Measurements from ENCODE around the gene SETD6. TPM values are rescaled to one million over a fixed set of nuclear protein-coding genes. Genes with fewer than 3 reads are reported as not detected.

The SETD6 gene
- total RNA-seq, 1 experiment from 2014 or later: 41.1 TPM

- Mint-ChIP-seq H3K27ac (peak overlapping the region; percentile 60; the same call in 1 of the 2 replicates), H3K4me1 (peaks cover 4% of the 10 kb centered on the region), H3K36me3 (no peaks in the 10 kb centered on the region), H3K9me3 (no peaks in the 10 kb centered on the region), H3K4me3 (peak overlapping the region; percentile 84), H3K27me3 (ENCODE audit: low read depth) (peaks cover 74% of the 10 kb centered on the region)
- no peak for TF ChIP-seq ZSCAN18 (CRISPR knock-in tag; IDR thresholded peaks at IDR 0.05)
- TF ChIP-seq FOXP1 (CRISPR knock-in tag; IDR thresholded peaks at IDR 0.05; ENCODE audit: borderline replicate concordance): peak; percentile 32; the same call in 1 of the 2 replicates
- CTCF ChIA-PET: interaction anchor here (0.6 to 4.9 kb wide), 10 partner anchors 11 to 267 kb away, joined by 3 to 24 read pairs (median 14); partner anchors contain the start of gene SLC38A7
- POLR2A ChIA-PET: interaction anchor here (0.5 to 1.0 kb wide), 4 partner anchors 12 to 165 kb away, joined by 3 to 5 read pairs (median 4); no protein-coding TSS in a partner anchor
- DNase-seq (ENCODE audit: low spot score): peak; percentile 38
- peak; percentile 15 for ATAC-seq
Observed at GRCh38 chr16:58500430-58501241, 14.7 kb upstream of the SETD6 start.

- peak overlapping the region; percentile 84 for H3K4me3 Mint-ChIP-seq
- ChIA-PET CTCF (interaction anchor here (1.4 to 4.9 kb wide), 6 partner anchors 10 to 255 kb away, joined by 5 to 24 read pairs (median 18); no protein-coding TSS in a partner anchor), POLR2A (no interaction called here)
- H3K36me3 Mint-ChIP-seq: no peaks in the 10 kb centered on the region
- peak overlapping the region; percentile 95 for H3K27ac Mint-ChIP-seq
- peaks cover 2% of the 10 kb centered on the region; the same call in 1 of the 2 replicates for H3K4me1 Mint-ChIP-seq
- ATAC-seq (peak; percentile 72), DNase-seq (ENCODE audit: low spot score) (peak; percentile 88)
- peaks cover 74% of the 10 kb centered on the region for H3K27me3 Mint-ChIP-seq (ENCODE audit: low read depth)
- no peaks in the 10 kb centered on the region for H3K9me3 Mint-ChIP-seq
- TF ChIP-seq ZBTB21 (CRISPR knock-in tag; IDR thresholded peaks at IDR 0.05; ENCODE audit: borderline replicate concordance) (peak; percentile 76), ZNF317 (CRISPR knock-in tag; IDR thresholded peaks at IDR 0.05; ENCODE audit: borderline replicate concordance, low read depth) (no peak), PRDM15 (CRISPR knock-in tag; IDR thresholded peaks at IDR 0.05) (no peak), E2F5 (CRISPR knock-in tag; IDR thresholded peaks at IDR 0.05) (peak; percentile 94), JAZF1 (CRISPR knock-in tag; IDR thresholded peaks at IDR 0.05) (no peak), ELF4 (CRISPR knock-in tag; IDR thresholded peaks at IDR 0.05; ENCODE audit: low read depth) (no peak), TEAD4 (CRISPR knock-in tag; IDR thresholded peaks at IDR 0.05) (no peak), HMGA2 (CRISPR knock-in tag; IDR thresholded peaks at IDR 0.05) (no peak), NR1H2 (CRISPR knock-in tag; IDR thresholded peaks at IDR 0.05) (no peak), SOX15 (CRISPR knock-in tag; IDR thresholded peaks at IDR 0.05) (no peak), PRRX2 (CRISPR knock-in tag; IDR thresholded peaks at IDR 0.05) (no peak), PREB (CRISPR knock-in tag; IDR thresholded peaks at IDR 0.05; ENCODE audit: borderline replicate concordance) (no peak), ETV6 (CRISPR knock-in tag; IDR thresholded peaks at IDR 0.05) (peak; percentile 54; the same call in 1 of the 2 replicates), NFE2L1 (CRISPR knock-in tag; IDR thresholded peaks at IDR 0.05) (no peak), FOXJ3 (CRISPR knock-in tag; IDR thresholded peaks at IDR 0.05; ENCODE audit: borderline replicate concordance) (no peak), ZNF281 (CRISPR knock-in tag; IDR thresholded peaks at IDR 0.05) (0 out of 2 replicates have a peak, but pooled peaks have one; percentile 55), E2F1 (CRISPR knock-in tag; IDR thresholded peaks at IDR 0.05) (no peak)
Observed at GRCh38 chr16:58501242-58502131, 13.8 kb upstream of the SETD6 start.

All from WTC11 (cell line).